Neural progenitor cell (in vitro differentiated cells): ENCODE data around the gene ST6GAL1.

ENCODE experiments used
- EZH2 ChIP-seq: fragments of 200-600 bp; sonication (generic); IDR thresholded peaks from 2 replicates; pipeline ENCODE4 v1.6.1; 2017; ENCODE audit warnings: antibody characterized with exemption, mild to moderate bottlenecking, moderate library complexity
- EZH2phosphoT487 ChIP-seq: fragments of 200-600 bp; sonication (generic); IDR thresholded peaks from 2 replicates; pipeline ENCODE4 v1.6.1; 2017; ENCODE audit warnings: antibody characterized with exemption

- no peak for TF ChIP-seq EZH2
- no peak for TF ChIP-seq EZH2phosphoT487
Measured at GRCh38 chr3:187044867-187045552, 114.7 kb downstream of the ST6GAL1 start.
